SK-N-SH (cell line): Measurements from ENCODE around the gene GALNT14. TPM values are rescaled to one million over a fixed set of nuclear protein-coding genes. Genes with fewer than 3 reads are reported as not detected.
A peak's percentile ranks its signal among the peaks of the same experiment; 100 is the strongest.

Experiments used
- CTCF ChIA-PET: fragments of 300-600, 350-600 bp; formaldehyde crosslinking; extraction: SDS; loops from one replicate; lab custom pipeline; 2021; lab: Yijun Ruan, JAX
- POLR2A ChIA-PET: fragments of 350-600 bp; sonication (Branson Sonifier 250); formaldehyde crosslinking; extraction: SDS; loops from one replicate; lab custom pipeline; 2020; ENCODE audit warnings: antibody characterized with exemption, inconsistent platforms; lab: Yijun Ruan, JAX
- DNase-seq: peaks from one replicate; pipeline ENCODE4 v3.0.0; 2012
- H2AFZ ChIP-seq: fragments of 200-600 bp; sonication (generic); 2 replicates; pipeline ENCODE4 v1.8.1; 2016; ENCODE audit warnings: antibody characterized with exemption, mild to moderate bottlenecking, low read depth
- H3F3A ChIP-seq: fragments of 200-600 bp; sonication (generic); replicated peaks from 2 replicates; pipeline ENCODE3; 2016; ENCODE audit warnings: antibody characterized with exemption, mild to moderate bottlenecking; ENCODE audit not compliant: insufficient read depth
- H3K27ac ChIP-seq, 2 experiments: fragments of 200-500 bp in 1 of 2; fragments of 200-600 bp in 1 of 2; sonication (Bioruptor generic) in 1 of 2; sonication (generic), shearing (Covaris generic) in 1 of 2; 2 replicates each; pipeline versions ENCODE4 v1.5.1 to v1.6.1; 2014 to 2016; ENCODE audit warnings: low read depth in 2 of 2, inconsistent platforms in 1 of 2, low read length in 1 of 2, mild to moderate bottlenecking in 1 of 2, mixed read lengths in 1 of 2
- H3K27me3 ChIP-seq: fragments of 200-600 bp; sonication (generic), shearing (Covaris generic); 2 replicates; pipeline ENCODE4 v1.6.1; 2016; ENCODE audit warnings: mixed run types; ENCODE audit not compliant: insufficient read depth
- H3K36me3 ChIP-seq, 2 experiments: fragments of 200-500 bp in 1 of 2; fragments of 200-600 bp in 1 of 2; sonication (Bioruptor generic) in 1 of 2; sonication (generic) in 1 of 2; replicated peaks in 1 of 2; 2 replicates each; pipeline versions ENCODE3 to v1.5.1; 2014 to 2016; ENCODE audit warnings: low read length in 1 of 2, mild to moderate bottlenecking in 1 of 2; ENCODE audit not compliant: insufficient read depth in 2 of 2, control insufficient read depth in 1 of 2
- H3K4me1 ChIP-seq, 2 experiments: fragments of 200-500 bp in 1 of 2; fragments of 200-600 bp in 1 of 2; sonication (Bioruptor generic) in 1 of 2; sonication (generic), shearing (Covaris generic) in 1 of 2; 2 replicates each; pipeline versions ENCODE4 v1.5.1 to v1.6.1; 2014 to 2016; ENCODE audit warnings: low read depth in 1 of 2, low read length in 1 of 2, mixed run types in 1 of 2; ENCODE audit not compliant: insufficient read depth in 2 of 2, control insufficient read depth in 1 of 2
- H3K4me2 ChIP-seq: fragments of 200-600 bp; sonication (generic), shearing (Covaris generic); 2 replicates; pipeline ENCODE4 v1.6.1; 2017; ENCODE audit warnings: mixed run types
- H3K4me3 ChIP-seq, 2 experiments: fragments of 200-500 bp in 1 of 2; fragments of 200-600 bp in 1 of 2; sonication (Bioruptor generic) in 1 of 2; sonication (generic), shearing (Covaris generic) in 1 of 2; 2 replicates each; pipeline versions ENCODE4 v1.5.1 to v1.8.1; 2014 to 2016; ENCODE audit warnings: low read depth in 2 of 2, inconsistent platforms in 1 of 2, low read length in 1 of 2, mild to moderate bottlenecking in 1 of 2, mixed read lengths in 1 of 2, moderate library complexity in 1 of 2
- H3K79me2 ChIP-seq: fragments of 200-600 bp; sonication (generic); 2 replicates; pipeline ENCODE4 v1.8.1; 2017; ENCODE audit warnings: mild to moderate bottlenecking; ENCODE audit not compliant: insufficient read depth
- H3K9ac ChIP-seq: fragments of 200-600 bp; sonication (generic); 2 replicates; pipeline ENCODE4 v1.6.1; 2017; ENCODE audit warnings: mixed run types
- H3K9me2 ChIP-seq: fragments of 200-600 bp; sonication (generic); 2 replicates; pipeline ENCODE4 v1.6.1; 2017; ENCODE audit warnings: mixed run types
- H3K9me3 ChIP-seq: fragments of 200-600 bp; sonication (generic); 2 replicates; pipeline ENCODE4 v1.6.1; 2017; ENCODE audit warnings: mixed run types, mild to moderate bottlenecking, moderate library complexity
- H4K20me1 ChIP-seq: fragments of 200-600 bp; sonication (generic); 2 replicates; pipeline ENCODE4 v1.6.1; 2017; ENCODE audit warnings: mild to moderate bottlenecking, mixed run types; ENCODE audit not compliant: insufficient read depth
- CHD2 ChIP-seq: fragments of 150-350 bp; IDR thresholded peaks from 2 replicates; pipeline ENCODE4 v1.6.1; 2018; ENCODE audit warnings: low read length; ENCODE audit not compliant: partially characterized antibody
- FOSL2 ChIP-seq: IDR thresholded peaks from 2 replicates; pipeline ENCODE4 v1.4.0; 2012; ENCODE audit warnings: low read depth, mild to moderate bottlenecking, moderate library complexity, borderline replicate concordance
- GABPA ChIP-seq: IDR thresholded peaks from 2 replicates; pipeline ENCODE4 v1.4.0; 2012; ENCODE audit warnings: low read depth, mild to moderate bottlenecking
- MEF2A ChIP-seq: IDR thresholded peaks from 2 replicates; pipeline ENCODE4 v1.4.0; 2012; ENCODE audit warnings: low read depth, borderline replicate concordance
- NFIC ChIP-seq: IDR thresholded peaks from 2 replicates; pipeline ENCODE4 v1.4.0; 2012; ENCODE audit warnings: borderline replicate concordance
- RAD21 ChIP-seq: IDR thresholded peaks from 2 replicates; pipeline ENCODE4 v1.6.1; 2012; ENCODE audit warnings: mild to moderate bottlenecking, low read length
- SMC3 ChIP-seq: IDR thresholded peaks from 2 replicates; pipeline ENCODE4 v1.6.1; 2012; ENCODE audit warnings: low read depth, low read length, improper control_type of control experiment
- TAF1 ChIP-seq: IDR thresholded peaks from 2 replicates; pipeline ENCODE4 v1.6.1; 2012; ENCODE audit warnings: low read depth, mild to moderate bottlenecking, low read length, moderate library complexity, borderline replicate concordance
- WGBS: methylation state at CpG from one replicate; pipeline ENCODE4 v1.1.6; 2017; ENCODE audit warnings: low lambda C conversion rate; 5-methylcytosine and 5-hydroxymethylcytosine counted together
- polyA plus RNA-seq, 3 experiments: library from polyadenylated mRNA; depleted of rRNA; stranded (reverse); fragments of >200 nt; gene quantifications; 2 replicates each; pipeline ENCODE4 v1.2.3, GENCODE V29; 2012
- TF ChIP-seq, protein P1 (sequence below): fragments of 200-600 bp; sonication (generic); IDR thresholded peaks from 2 replicates; pipeline ENCODE4 v1.6.1; 2017; ENCODE audit warnings: antibody characterized with exemption, mild to moderate bottlenecking, moderate library complexity
- TF ChIP-seq, protein P2 (sequence below): IDR thresholded peaks from 2 replicates; pipeline ENCODE4; 2012
- TF ChIP-seq, protein P3 (sequence below): IDR thresholded peaks from 2 replicates; pipeline ENCODE4 v1.4.0; 2012; ENCODE audit warnings: low read depth, borderline replicate concordance
- TF ChIP-seq, protein P4 (sequence below): fragments of 150-350 bp; IDR thresholded peaks from 2 replicates; pipeline ENCODE4 v1.6.1; 2016; ENCODE audit warnings: mild to moderate bottlenecking, low read depth, low read length

GALNT14 gene
- polyA plus RNA-seq, 1 of the 3 experiments (the other 2 are of a cell fraction): 1.6 TPM

GRCh38 chr2:31151501-31151900, 13.3 kb upstream of the GALNT14 start:
- Histone ChIP-seq H3K79me2 (no peaks in the 10 kb centered on the region), H3K4me2 (no peak overlapping the region), H3F3A (no peaks in the 10 kb centered on the region), H3K9me2 (no peaks in the 10 kb centered on the region), H3K9ac (no peak overlapping the region), H2AFZ (no peak overlapping the region), H3K27me3 (0 out of 2 replicates have a peak, but pooled peaks cover 5% of the 10 kb centered on the region), H4K20me1 (no peaks in the 10 kb centered on the region), H3K4me3 (no peak overlapping the region), H3K36me3 (no peaks in the 10 kb centered on the region), H3K27ac (no peak overlapping the region), H3K9me3 (no peaks in the 10 kb centered on the region), H3K4me1 (no peaks in the 10 kb centered on the region)
- 41% methylated on average over 6 of the region's 6 CpGs for WGBS
- peak; percentile 40 for DNase-seq
- POLR2A ChIA-PET: no interaction called here
- TF ChIP-seq RAD21: peak; percentile 39
- TF ChIP-seq SMC3: 0 out of 2 replicates have a peak, but pooled peaks have one; percentile 14
- TF ChIP-seq, protein P1, sequence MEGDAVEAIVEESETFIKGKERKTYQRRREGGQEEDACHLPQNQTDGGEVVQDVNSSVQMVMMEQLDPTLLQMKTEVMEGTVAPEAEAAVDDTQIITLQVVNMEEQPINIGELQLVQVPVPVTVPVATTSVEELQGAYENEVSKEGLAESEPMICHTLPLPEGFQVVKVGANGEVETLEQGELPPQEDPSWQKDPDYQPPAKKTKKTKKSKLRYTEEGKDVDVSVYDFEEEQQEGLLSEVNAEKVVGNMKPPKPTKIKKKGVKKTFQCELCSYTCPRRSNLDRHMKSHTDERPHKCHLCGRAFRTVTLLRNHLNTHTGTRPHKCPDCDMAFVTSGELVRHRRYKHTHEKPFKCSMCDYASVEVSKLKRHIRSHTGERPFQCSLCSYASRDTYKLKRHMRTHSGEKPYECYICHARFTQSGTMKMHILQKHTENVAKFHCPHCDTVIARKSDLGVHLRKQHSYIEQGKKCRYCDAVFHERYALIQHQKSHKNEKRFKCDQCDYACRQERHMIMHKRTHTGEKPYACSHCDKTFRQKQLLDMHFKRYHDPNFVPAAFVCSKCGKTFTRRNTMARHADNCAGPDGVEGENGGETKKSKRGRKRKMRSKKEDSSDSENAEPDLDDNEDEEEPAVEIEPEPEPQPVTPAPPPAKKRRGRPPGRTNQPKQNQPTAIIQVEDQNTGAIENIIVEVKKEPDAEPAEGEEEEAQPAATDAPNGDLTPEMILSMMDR: 0 out of 2 replicates have a peak, but pooled peaks have one; percentile 19
- no peak for TF ChIP-seq GABPA
- no peak for TF ChIP-seq CHD2
- CTCF ChIA-PET: interaction anchor here (0.8 to 11.7 kb wide), 13 partner anchors 12 to 989 kb away, joined by 3 to 130 read pairs (median 4); partner anchors contain the start of gene GALNT14

- Histone ChIP-seq H3K9ac (no peak overlapping the region), H3K27ac (no peak overlapping the region), H3K4me1 (no peaks in the 10 kb centered on the region), H2AFZ (no peak overlapping the region), H4K20me1 (no peaks in the 10 kb centered on the region), H3K4me3 (no peak overlapping the region), H3F3A (no peaks in the 10 kb centered on the region), H3K36me3 (no peaks in the 10 kb centered on the region), H3K9me3 (no peaks in the 10 kb centered on the region), H3K9me2 (no peaks in the 10 kb centered on the region), H3K4me2 (no peak overlapping the region), H3K79me2 (no peaks in the 10 kb centered on the region), H3K27me3 (0 out of 2 replicates have a peak, but pooled peaks cover 5% of the 10 kb centered on the region)
- no peak for TF ChIP-seq FOSL2
- no peak for TF ChIP-seq TAF1
- TF ChIP-seq, protein P2, sequence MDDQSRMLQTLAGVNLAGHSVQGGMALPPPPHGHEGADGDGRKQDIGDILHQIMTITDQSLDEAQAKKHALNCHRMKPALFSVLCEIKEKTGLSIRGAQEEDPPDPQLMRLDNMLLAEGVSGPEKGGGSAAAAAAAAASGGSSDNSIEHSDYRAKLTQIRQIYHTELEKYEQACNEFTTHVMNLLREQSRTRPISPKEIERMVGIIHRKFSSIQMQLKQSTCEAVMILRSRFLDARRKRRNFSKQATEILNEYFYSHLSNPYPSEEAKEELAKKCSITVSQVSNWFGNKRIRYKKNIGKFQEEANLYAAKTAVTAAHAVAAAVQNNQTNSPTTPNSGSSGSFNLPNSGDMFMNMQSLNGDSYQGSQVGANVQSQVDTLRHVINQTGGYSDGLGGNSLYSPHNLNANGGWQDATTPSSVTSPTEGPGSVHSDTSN: no peak
- TF ChIP-seq RAD21: no peak
- no peak for TF ChIP-seq NFIC
- TF ChIP-seq CHD2: no peak
- TF ChIP-seq MEF2A: no peak
- TF ChIP-seq, protein P3, sequence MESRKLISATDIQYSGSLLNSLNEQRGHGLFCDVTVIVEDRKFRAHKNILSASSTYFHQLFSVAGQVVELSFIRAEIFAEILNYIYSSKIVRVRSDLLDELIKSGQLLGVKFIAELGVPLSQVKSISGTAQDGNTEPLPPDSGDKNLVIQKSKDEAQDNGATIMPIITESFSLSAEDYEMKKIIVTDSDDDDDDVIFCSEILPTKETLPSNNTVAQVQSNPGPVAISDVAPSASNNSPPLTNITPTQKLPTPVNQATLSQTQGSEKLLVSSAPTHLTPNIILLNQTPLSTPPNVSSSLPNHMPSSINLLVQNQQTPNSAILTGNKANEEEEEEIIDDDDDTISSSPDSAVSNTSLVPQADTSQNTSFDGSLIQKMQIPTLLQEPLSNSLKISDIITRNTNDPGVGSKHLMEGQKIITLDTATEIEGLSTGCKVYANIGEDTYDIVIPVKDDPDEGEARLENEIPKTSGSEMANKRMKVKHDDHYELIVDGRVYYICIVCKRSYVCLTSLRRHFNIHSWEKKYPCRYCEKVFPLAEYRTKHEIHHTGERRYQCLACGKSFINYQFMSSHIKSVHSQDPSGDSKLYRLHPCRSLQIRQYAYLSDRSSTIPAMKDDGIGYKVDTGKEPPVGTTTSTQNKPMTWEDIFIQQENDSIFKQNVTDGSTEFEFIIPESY: no peak
- TF ChIP-seq, protein P4, sequence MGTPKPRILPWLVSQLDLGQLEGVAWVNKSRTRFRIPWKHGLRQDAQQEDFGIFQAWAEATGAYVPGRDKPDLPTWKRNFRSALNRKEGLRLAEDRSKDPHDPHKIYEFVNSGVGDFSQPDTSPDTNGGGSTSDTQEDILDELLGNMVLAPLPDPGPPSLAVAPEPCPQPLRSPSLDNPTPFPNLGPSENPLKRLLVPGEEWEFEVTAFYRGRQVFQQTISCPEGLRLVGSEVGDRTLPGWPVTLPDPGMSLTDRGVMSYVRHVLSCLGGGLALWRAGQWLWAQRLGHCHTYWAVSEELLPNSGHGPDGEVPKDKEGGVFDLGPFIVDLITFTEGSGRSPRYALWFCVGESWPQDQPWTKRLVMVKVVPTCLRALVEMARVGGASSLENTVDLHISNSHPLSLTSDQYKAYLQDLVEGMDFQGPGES: no peak
- WGBS: 30% methylated on average over 6 of the region's 6 CpGs
- DNase-seq: no peak
- CTCF ChIA-PET: interaction anchor here (1.0 to 11.7 kb wide), 7 partner anchors 11 to 444 kb away, joined by 3 to 130 read pairs (median 28); partner anchors contain the start of gene GALNT14
- POLR2A ChIA-PET: no interaction called here
Observed at GRCh38 chr2:31150120-31150670, 12.0 kb upstream of the GALNT14 start.
